Measurements from ENCODE around the gene NRDC. TPM values are rescaled to one million over a fixed set of nuclear protein-coding genes. Genes with fewer than 3 reads are reported as not detected.

The NRDC gene
- total and polyA plus RNA-seq, 9 of the 15 experiments (the other 6 are each of a cell fraction or from before 2014, with no cell fraction given), result 102 to 371 (median 201) TPM

- TF ChIP-seq E4F1 (CRISPR knock-in tag; IDR thresholded peaks at IDR 0.05; ENCODE audit: borderline replicate concordance) (no peak), PRMT5 (CRISPR knock-in tag; IDR thresholded peaks at IDR 0.05) (no peak), ETV6 (IDR thresholded peaks at IDR 0.05; ENCODE audit: borderline replicate concordance in 1 of 2, low read depth in 2 of 2, low read length in 1 of 2) (no peak), ETV6 (CRISPR knock-in tag; IDR thresholded peaks at IDR 0.05; ENCODE audit: borderline replicate concordance) (no peak), E2F8 (IDR thresholded peaks at IDR 0.05; ENCODE audit: low read depth, partially characterized antibody) (no peak), GTF2A2 (tag; IDR thresholded peaks at IDR 0.05) (peak; percentile 85; the same call in 1 of the 2 replicates), SNIP1 (IDR thresholded peaks at IDR 0.05; ENCODE audit: low read depth) (no peak), E2F3 (CRISPR knock-in tag; IDR thresholded peaks at IDR 0.05) (no peak), MXD1 (CRISPR knock-in tag; IDR thresholded peaks at IDR 0.05; ENCODE audit: borderline replicate concordance, poor library complexity, severe bottlenecking) (no peak), RFX5 (IDR thresholded peaks at IDR 0.05; ENCODE audit: low read depth, low read length) (no peak), SMAD2 (IDR thresholded peaks at IDR 0.05; ENCODE audit: low read depth, low read length) (no peak), SNAPC5 (CRISPR knock-in tag; IDR thresholded peaks at IDR 0.05) (no peak), BHLHE40 (IDR thresholded peaks at IDR 0.05; ENCODE audit: low read length) (no peak), FOXJ3 (CRISPR knock-in tag; IDR thresholded peaks at IDR 0.05) (no peak), KDM2B (CRISPR knock-in tag; IDR thresholded peaks at IDR 0.05) (peak; percentile 56; the same call in 1 of the 2 replicates), HCFC1 (IDR thresholded peaks at IDR 0.05; ENCODE audit: low read depth, low read length) (no peak), THRB (CRISPR knock-in tag; conservative IDR thresholded peaks at IDR 0.05) (no peak), E2F6 (IDR thresholded peaks at IDR 0.05; ENCODE audit: borderline replicate concordance in 1 of 2, extremely low read depth in 1 of 2, insufficient read depth in 1 of 2, insufficient read length in 1 of 2, low read depth in 1 of 2, low read length in 1 of 2, poor library complexity in 1 of 2, severe bottlenecking in 1 of 2) (no peak), SRSF3 (IDR thresholded peaks at IDR 0.05; ENCODE audit: insufficient read depth, low read length) (peak; percentile 46; the same call in 1 of the 2 replicates), L3MBTL2 (IDR thresholded peaks at IDR 0.05) (no peak)
Measured at GRCh38 chr1:51878308-51878615, 265 bp downstream of the NRDC start (continued).
